Neural cell (in vitro differentiated cells): ENCODE measurements around the gene ARHGAP24.
"Not testable (repeated sequence)": the region's sequence is repeated elsewhere in the genome, so short reads cannot be mapped to it uniquely, and the experiment has no call there.

ENCODE experiments used
- EP300 ChIP-seq: fragments of 450-650 bp; conservative IDR thresholded peaks from 2 replicates; pipeline ENCODE4 v1.6.1; 2014; ENCODE audit warnings: antibody characterized with exemption, mild to moderate bottlenecking, moderate library complexity; ENCODE audit not compliant: poor library complexity, severe bottlenecking
- EZH2 ChIP-seq: fragments of 200-600, 300-800 bp; shearing (Covaris generic), sonication (generic); IDR thresholded peaks from 2 replicates; pipeline ENCODE4 v1.6.1; 2014; ENCODE audit warnings: antibody characterized with exemption, low read length, borderline replicate concordance, mild to moderate bottlenecking; ENCODE audit not compliant: insufficient read depth, poor library complexity, severe bottlenecking
- MXI1 ChIP-seq: fragments of 450-650 bp; conservative IDR thresholded peaks from 2 replicates; pipeline ENCODE4 v1.6.1; 2014; ENCODE audit warnings: antibody characterized with exemption, mild to moderate bottlenecking; ENCODE audit not compliant: poor library complexity, severe bottlenecking
- POLR2AphosphoS5 ChIP-seq: IDR thresholded peaks from 2 replicates; pipeline ENCODE4 v1.6.1; 2012
- RAD21 ChIP-seq: fragments of 450-650 bp; conservative IDR thresholded peaks from 2 replicates; pipeline ENCODE4 v1.6.1; 2014; ENCODE audit warnings: antibody characterized with exemption, mild to moderate bottlenecking, moderate library complexity
- SMC3 ChIP-seq: fragments of 450-650 bp; conservative IDR thresholded peaks from 2 replicates; pipeline ENCODE4 v1.6.1; 2014; ENCODE audit warnings: antibody characterized with exemption, mild to moderate bottlenecking, moderate library complexity; ENCODE audit not compliant: poor library complexity
- TF ChIP-seq, protein P1 (sequence below): fragments of 450-650 bp; IDR thresholded peaks from 2 replicates; pipeline ENCODE4 v1.5.1; 2014; ENCODE audit warnings: antibody characterized with exemption, mild to moderate bottlenecking, moderate library complexity; ENCODE audit not compliant: poor library complexity, severe bottlenecking

- TF ChIP-seq, protein P1, sequence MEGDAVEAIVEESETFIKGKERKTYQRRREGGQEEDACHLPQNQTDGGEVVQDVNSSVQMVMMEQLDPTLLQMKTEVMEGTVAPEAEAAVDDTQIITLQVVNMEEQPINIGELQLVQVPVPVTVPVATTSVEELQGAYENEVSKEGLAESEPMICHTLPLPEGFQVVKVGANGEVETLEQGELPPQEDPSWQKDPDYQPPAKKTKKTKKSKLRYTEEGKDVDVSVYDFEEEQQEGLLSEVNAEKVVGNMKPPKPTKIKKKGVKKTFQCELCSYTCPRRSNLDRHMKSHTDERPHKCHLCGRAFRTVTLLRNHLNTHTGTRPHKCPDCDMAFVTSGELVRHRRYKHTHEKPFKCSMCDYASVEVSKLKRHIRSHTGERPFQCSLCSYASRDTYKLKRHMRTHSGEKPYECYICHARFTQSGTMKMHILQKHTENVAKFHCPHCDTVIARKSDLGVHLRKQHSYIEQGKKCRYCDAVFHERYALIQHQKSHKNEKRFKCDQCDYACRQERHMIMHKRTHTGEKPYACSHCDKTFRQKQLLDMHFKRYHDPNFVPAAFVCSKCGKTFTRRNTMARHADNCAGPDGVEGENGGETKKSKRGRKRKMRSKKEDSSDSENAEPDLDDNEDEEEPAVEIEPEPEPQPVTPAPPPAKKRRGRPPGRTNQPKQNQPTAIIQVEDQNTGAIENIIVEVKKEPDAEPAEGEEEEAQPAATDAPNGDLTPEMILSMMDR, result not testable (repeated sequence)
- TF ChIP-seq POLR2AphosphoS5, MXI1, EP300, EZH2, RAD21, SMC3: not testable (repeated sequence)
Measured at GRCh38 chr4:85965017-85965416, 490.1 kb downstream of the ARHGAP24 start.
